ENCODE results near the gene TKTL1.

GRCh38 chrX:154294791-154295574 lies 612 bp upstream of the TKTL1 start, which contains the start of gene TEX28:
- TF ChIP-seq POLR2AphosphoS5 (IDR thresholded peaks at IDR 0.05; ENCODE audit: low read depth, low read length) (no peak), TAF1 (IDR thresholded peaks at IDR 0.05; ENCODE audit: borderline replicate concordance, low read depth, low read length) (no peak)
